Measurements from ENCODE around the gene CHD5.
"Not testable (repeated sequence)": the region's sequence is repeated elsewhere in the genome, so short reads cannot be mapped to it uniquely, and the experiment has no call there.

Gene CHD5

DNA sequence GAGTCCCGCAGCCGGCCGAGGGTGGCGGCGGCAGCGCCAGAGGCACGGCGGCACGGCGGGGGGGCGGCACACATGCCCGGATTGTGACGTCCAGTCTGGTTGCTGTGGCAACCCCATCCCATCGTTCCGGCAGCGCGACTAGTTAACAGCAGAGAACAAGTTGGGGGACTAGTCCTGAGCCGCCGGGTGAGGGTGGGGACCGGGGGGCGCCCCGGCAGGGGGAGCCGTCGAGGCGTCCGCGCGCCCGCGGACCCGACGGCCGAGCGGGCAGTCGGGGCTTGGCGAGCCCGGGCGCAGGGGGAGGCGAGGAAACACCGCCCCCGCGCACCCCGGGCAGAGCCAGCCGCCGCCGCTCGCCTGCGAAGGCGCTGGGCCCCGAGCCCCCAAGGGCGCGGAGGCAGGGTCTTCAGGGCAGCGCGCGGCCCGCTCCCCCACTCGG, at the start of gene CHD5:
Gene CHD5, minus strand, starts transcription at position 54 of the 439 bp plus-strand sequence. CDS start 298 bp downstream, outside the sequence.
- no peak for DNase-seq (ENCODE audit: low read depth in 2 of 2)

DNA sequence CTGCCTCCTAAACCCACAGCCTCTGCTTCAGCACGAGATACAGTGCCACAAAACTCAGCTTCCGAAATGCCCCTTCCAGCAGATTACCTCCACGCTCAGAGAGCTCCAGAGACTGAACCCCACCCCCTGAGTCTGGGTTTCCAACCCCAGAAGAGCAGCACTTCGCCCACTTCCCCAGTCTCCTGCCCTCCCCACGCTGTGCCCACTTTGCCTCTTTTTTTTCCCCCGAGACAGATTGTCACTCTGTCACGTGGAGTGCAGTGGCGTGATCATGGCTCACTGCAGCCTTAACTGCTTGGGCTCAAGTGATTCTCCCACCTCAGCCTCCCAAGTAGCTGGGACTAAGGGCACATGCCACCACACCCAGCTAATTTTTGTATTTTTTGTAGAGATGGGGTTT, 45.5 kb upstream of the CHD5 start:
- no peak for DNase-seq (ENCODE audit: low read depth in 2 of 2)

DNA sequence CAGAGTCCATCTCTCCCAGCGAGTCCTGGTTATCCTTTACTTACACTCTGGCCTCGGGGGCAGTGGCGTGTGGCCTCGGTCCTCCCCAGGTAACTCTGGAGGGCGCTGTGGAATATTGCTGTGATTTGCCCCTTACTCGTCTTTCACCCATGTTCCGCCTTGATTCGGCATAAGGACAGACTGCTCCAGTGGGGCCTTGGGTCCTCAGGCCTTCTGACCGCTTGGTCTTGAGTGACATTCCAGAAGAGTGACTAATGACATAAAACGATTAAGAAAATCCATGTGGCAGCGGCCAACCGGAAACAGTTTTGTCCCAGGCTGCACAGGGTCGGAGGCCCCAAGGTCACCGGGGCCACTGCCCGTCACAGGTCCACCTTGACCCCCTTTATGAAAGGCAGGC, 44.6 kb upstream of the CHD5 start:
- DNase-seq (ENCODE audit: low read depth in 2 of 2): no peak

DNA sequence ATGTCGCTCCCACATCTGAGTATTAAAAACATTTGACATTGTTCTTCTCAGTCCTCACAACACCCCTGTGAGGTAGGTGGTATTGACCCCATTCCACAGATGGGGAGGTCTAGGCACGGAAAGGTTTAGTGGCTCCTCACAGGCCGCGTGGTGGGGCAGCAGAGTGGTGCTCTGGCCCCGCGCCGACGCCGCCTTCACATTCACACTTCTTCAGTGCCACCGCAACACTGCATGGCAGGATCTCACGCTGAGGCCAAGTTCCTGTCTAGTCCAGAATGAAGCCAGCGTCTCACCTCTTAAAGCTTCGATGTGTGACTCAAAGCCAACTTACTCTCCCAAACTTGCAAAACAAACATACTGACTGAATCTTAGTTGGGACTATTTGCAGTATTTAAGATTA, 43.5 kb upstream of the CHD5 start:
- no peak for DNase-seq (ENCODE audit: low read depth in 2 of 2)

DNA sequence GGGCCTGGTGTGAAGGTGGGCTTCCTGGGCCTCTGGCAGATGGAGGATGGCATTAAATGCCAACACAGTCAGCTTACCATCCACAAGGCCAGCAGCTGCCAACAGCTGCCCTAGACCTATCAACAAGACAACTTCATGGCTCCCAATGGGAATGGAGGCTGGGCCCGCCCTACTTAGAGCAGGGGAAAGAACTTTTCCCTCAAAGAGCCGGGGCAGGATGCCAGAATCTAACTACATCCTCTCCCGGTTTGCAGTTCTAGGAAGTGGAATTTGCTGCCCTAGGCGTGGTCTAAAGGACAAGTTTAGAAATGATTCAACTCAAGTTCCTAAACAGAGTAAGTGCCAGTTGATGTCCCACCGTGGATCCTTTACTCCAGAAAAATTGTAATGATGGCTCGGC, 42.5 kb upstream of the CHD5 start:
- DNase-seq (ENCODE audit: low read depth in 2 of 2): no peak

DNA sequence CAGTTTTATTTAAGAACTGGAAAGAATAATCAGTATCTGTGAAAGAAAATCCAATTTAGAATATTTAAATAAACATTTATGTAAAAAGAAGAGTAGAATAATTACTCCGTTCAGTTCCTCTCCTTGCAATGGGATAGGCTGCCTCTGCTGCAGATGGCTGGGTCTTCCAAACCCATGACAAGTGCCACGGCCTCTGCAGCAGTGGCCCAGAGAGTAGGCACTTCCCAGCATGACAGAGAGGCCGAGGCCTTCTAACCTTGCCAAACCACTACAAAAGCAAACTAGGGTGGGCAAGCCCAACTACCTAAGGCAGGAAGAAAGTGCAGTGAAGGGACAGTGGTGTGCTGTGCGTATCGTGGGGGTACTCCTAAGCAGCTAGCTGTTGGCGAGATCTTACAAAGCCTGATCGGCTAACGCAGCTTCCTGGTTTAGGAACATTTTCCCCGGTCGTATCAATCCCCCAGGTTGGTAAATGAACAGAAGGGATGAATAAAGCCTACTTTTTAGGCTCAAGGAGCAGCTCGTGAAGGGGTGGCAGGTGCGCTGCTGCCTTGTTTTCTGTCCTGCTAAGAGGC, 41.2 kb upstream of the CHD5 start:
- no peak for DNase-seq (ENCODE audit: low read depth in 2 of 2)

DNA sequence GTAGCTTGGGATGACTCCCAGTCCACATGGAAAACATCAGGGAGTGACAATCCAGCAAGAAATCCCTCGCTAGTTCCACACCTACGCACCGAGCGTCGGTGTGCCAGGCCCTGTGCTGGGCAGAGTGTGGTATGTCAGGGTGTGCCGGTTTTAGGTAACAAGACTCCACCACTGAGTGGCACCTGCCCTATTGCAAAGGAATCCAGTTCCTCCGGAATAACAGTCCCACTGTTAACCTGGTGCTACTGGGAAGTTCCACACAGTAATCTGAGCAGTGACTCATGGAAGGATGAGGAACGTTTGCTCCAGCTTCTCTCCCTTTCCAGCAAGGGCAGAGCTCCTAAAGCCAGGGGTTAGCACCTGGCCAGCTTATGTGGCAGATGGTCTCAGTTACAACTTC, 40.1 kb upstream of the CHD5 start:
- DNase-seq (ENCODE audit: low read depth in 2 of 2): no peak

DNA sequence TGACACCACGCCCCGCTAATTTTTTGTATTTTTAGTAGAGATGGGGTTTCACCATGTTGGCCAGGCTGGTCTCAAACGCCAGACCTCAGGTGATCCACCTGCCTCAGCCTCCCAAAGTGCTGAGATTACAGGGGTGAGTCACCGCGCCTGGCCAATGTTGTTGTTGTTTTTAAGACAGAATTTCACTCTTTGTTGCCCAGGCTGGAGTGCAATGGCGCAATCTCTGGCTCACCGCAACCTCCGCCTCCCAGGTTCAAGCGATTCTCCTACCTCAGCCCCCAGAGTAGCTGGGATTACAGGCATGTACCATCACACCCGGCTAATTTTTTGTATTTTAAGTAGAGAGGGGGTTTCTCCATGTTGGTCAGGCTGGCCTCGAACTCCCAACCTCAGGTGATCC, 39.5 kb upstream of the CHD5 start:
- not testable (repeated sequence) for DNase-seq (ENCODE audit: low read depth in 2 of 2)

DNA sequence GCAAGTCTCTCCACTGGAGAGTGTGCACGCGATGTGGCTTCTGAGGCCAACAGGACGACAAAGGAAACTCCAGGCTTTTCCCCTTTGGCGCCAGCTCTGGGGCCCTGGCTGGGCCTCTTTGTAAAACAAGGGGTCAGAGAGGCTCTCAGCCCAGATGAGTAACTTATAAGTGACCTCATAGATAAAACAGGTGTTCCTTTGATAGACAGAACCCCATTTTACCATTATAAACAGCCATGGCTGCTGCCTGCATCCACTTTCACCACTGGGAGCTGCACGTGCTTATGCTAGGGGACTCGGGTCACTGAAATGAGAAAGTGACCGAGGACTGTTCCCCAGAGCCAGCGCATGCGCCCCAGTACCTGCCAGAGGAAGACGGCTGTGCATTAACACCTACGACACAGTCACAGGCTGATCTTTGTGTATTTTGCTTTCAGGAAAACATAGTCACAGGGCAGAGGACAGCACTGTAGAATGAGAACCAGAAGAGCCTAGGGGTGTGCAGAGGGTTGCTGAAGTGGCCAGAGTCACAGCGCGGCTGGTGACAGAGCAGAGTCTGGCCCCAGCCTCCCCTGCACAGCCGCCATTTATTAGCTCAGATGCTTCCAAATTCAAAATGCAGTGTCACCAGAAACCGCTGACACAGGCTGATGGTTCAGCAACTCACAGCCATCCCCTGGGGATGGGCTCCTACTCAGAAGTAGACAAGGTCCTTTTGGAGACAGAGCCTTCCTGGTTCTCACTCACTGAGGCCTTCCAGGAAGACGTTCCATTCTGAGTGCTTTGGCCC, 38.4 kb upstream of the CHD5 start:
- DNase-seq (ENCODE audit: low read depth in 2 of 2): no peak

DNA sequence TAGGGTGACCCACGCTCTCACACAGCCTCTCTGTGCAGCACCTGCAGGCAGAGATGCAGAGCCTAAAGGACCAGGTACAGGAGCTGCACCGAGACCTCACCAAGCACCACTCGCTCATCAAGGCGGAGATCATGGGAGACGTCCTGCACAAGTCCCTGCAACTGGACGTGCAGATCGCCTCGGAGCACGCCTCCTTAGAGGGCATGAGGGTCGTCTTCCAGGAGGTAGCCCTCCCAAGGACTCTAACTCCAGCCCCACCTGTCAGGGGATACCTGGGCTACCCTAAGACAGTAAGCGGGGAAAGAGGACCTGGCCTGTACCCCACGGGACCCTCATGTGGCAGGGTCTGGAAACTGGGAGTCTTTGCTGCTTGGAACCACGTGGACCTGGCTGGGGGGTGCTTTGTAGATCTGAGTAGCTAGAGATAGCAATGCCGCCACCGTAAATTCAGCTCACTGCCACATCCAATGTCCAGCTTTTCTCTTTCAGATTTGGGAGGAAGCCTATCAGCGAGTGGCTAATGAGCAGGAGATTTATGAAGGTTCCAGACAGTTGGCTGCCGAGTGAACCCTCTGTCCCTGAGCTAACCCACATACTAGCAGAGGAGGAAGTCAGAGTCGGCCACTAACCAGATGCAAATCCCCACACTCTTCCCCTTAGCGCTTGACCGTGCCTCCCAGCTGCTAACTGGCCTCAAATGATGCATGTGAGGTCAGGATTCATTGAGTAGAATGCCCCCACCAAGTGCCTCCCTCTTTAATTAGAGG, 32.3 kb upstream of the CHD5 start:
- DNase-seq (ENCODE audit: low read depth in 2 of 2): no peak

DNA sequence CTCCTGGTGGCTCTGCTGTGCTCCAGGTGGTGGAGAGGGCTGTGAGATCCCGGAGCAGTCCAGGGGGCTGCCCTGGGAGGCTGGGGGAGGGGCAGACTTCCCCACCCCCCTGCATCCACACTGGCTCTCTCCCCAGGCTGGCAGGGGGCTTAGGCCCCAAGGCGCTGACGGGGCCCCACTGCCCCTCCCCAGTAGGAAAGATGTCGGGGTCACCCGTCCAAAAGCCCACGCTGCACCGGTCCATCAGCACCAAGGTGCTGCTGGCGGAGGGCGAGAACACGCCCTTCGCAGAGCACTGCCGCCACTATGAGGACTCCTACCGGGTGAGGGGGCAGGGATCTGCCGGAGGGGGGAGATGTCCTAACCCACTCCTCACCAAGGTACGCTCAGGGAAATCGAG, 31.6 kb upstream of the CHD5 start:
- no peak for DNase-seq (ENCODE audit: low read depth in 2 of 2)

DNA sequence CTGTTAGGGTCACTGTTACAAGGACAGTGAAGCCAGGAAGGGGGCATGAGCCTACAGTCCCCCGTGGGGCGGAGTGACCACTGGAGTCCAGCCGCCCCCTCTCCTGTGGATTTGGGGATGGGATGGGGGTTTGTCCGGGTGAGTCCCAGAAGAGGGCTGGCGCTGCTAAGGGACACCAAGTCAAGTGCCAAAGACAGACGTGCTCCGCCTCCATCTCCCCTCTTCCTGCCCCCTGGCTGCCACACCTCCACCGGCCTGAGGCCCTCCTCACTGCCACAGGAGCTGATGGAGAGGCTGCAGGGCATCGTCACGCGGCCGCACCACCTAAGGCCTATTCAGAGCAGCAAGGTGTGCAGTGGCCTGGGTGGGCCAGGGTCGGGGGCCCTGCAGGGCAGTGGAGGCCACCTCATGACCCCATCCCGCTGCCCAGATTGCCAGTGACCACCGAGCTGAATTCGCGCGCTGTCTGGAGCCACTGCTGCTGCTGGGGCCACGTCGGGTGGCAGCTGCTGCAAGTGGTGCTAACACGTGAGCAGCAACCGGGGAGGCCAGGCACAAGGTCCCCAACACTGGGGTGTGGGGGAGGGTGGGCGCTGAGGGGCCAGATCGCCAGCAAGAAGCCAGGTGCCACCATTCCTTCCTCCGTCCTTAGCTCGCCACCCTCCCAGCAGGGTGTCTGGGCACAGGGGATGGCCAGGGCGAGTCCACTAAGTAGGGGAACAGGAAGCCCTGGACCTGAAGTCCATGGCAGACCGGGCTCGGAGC, 30.7 kb upstream of the CHD5 start:
- no peak for DNase-seq (ENCODE audit: low read depth in 2 of 2)

DNA sequence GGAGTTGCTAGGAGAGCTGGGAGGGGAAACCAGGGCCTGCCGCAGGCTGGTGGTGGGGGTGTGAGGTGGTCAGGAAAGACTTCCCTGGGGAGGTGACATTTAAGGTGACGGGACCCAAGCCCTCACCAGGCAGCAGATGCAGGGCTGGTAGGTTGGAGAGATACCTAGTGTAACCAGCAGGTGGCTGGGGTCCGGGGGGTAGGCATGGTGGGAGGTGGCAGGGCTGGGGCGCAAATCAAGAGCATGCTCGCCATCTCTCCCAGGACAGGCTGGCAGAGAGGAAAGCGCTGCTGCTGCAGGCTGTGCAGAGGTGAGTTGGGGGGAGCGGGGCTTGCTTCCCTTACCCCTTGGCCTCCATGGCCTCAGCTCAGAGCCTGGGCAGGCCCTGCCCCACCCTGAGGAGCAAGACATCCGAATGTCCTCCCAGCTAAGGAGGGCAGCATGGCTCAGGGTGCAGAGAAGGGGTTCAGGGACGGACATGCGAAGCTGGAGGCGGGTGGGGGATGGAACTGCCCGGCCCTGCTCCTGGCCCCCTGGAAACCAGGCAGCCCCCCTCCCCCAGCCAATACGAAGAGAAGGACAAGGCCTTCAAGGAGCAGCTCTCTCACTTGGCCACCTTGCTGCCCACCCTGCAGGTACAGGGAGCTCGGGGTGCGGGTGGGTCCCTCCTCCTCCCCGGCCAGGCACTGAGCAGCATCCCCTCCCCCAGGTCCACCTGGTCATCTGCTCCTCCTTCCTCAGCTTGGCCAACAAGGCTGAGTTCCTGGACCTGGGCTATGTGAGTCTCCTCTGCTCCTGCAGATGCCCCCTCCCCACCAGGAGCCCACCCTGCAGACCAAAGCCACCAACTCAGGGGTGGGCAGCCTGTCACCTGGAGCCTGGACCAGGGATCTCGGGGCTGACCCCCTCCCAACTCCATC, 29.8 kb upstream of the CHD5 start:
- no peak for DNase-seq (ENCODE audit: low read depth in 2 of 2)

DNA sequence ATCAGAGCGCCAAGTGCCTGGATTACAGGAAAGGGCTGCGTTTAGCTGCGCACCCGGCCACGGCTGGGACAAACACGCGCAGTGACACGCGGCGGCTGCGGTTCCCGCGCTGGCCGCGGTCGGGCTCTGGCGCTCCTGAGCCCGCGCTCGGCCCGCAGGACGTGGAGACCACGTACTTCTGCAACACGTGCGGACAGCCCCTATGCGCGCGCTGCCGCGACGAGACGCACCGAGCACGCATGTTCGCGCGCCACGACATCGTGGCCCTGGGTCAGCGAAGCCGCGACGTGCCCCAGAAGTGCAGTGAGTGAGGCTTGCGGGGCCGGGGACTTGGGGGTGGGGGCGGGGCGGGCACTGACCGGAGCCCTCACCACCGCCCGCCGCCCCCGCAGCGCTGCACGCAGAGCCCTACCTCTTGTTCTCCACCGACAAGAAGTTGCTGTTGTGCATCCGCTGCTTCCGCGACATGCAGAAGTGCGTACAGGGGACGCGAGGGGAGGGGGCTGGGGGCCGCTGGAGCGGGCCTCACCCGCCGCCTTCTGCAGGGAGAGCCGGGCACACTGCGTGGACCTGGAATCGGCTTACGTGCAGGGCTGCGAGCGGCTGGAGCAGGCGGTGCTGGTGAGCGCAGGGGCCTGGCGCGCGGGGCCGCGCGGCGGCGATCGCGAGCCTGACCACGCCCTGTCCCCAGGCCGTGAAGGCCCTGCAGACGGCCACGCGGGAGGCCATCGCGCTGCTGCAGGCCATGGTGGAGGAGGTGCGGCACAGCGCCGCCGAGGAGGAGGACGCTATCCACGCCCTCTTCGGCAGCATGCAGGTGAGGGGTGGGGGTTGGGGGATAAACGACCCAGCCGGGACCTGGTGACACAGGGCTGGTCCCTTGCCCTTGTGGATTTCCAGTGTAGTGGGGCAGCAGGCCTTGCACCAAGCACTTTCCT, 28.9 kb upstream of the CHD5 start:
- no peak for DNase-seq (ENCODE audit: low read depth in 2 of 2)

DNA sequence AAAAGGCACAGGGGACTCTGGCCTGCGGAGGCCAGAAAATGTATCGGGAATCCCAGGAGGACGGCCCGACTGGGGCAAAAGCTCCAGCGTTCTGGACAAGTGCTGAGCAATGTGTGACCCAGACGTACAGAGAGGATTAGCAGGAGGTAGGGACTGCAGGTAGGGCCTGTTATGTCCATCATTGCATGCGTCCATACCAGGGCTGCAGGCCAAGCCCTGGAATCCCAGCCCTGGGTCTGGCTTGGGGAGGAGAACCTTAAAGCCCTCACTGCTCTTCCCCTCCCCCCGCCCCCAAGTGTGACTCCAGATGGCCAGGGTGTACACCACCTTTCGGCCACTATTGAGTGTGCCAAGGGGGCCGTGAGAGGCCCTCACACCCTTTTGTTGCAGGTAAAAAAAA, 27.8 kb upstream of the CHD5 start:
- no peak for DNase-seq (ENCODE audit: low read depth in 2 of 2)

DNA sequence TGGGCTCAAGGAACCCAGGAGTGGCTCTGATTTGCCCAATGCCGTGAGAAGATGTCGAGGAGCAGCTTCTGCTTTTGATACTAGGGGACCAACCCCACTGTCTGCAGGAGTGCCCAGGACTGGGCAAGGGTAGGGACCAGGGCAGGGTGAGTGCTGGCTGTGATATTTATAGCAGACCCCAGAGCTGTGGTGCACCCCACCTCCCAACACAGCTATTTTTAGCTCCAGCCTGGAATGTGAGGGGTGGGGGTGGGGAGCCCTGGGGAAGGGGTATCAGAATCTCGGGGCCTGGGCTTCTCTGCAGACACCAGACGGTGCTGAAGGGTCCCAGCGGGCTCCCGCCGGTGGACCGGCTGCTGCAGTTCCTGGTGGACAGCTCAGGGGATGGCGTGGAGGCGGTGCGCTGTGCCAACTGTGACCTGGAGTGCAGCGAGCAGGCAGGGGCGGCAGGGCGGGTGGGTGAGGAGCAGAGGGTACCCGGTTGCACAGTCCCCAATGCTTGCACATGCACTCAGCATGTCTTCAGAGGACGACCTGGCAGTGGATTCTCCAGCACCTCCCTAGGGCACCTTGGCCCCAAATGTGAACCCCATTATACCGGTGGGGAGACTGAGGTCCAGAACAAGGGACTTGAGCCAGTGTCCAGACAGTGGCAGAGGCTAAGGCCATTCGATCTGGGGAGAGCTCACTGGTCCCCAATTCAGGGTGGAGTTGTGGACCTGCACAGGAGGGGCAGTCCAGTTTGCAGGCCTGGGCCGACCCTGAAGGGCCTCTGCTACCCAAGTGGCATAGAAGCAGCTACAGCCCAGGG, 27.2 kb upstream of the CHD5 start:
- DNase-seq (ENCODE audit: low read depth in 2 of 2): no peak

DNA sequence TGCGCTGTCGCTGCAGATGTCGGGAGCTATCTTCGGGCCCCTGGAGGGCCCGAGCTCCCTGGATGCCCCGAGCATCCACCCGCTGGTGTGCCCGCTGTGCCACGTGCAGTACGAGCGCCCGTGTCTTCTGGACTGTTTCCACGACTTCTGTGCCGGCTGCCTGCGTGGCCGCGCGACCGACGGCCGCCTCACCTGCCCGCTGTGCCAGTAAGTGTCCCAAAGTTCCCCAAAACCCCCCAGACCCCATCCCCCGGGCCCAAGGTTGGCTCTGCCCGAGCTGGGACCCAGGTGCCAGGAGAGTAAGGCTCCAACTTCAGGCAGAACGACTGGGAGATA, 26.4 kb upstream of the CHD5 start:
- no peak for DNase-seq (ENCODE audit: low read depth in 2 of 2)

DNA sequence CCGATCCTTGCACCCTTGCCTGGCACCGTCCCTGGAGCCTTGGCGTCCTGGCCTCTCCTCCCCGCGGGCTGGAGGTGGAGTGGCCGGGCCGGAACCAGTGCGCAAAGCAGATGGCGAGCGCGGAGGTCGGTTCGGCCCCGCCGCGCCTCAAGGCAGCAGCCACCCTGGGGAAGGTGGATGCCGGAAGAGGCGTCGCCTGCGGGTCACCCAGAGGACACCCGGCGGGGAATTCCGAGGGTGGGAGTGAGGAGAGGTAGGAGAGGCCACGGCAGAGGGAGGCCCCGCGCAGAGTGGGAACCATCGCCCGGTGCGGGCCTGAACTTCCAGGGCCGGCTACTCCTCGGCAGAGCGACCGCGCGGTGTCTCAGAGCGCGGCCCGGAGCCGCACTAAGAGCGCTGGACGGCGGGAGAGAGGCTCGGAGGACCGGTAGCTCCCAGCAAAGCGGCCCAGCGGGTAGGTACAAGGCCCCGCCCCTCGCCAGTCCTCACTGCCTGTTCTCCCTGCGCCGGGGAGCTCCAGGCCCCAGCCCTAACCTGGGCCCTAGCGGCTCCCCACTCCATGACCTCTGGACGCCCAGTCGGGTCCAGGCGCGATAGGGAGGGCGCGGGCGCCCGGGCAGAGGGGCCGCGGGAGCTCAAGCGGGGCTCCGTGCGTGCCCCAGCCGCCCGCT, 25.9 kb upstream of the CHD5 start, which contains the start of gene RNF207:
Gene RNF207, plus strand, starts transcription at position 271 of the 671 bp plus-strand sequence. CDS start 417 bp downstream, outside the sequence.
- peak; percentile 47 to 73 for DNase-seq (ENCODE audit: low read depth in 2 of 2)
